GM23248 (cell line): Measurements from ENCODE around the gene FOXN1.

ENCODE experiments used
- EZH2 ChIP-seq: fragments of 200-600 bp; sonication (generic); IDR thresholded peaks from 2 replicates; pipeline ENCODE4 v1.6.1; 2018; ENCODE audit warnings: antibody characterized with exemption, mild to moderate bottlenecking; ENCODE audit not compliant: insufficient read depth, poor library complexity, severe bottlenecking
- EZH2phosphoT487 ChIP-seq: fragments of 200-600 bp; sonication (generic); IDR thresholded peaks from 2 replicates; pipeline ENCODE4 v1.6.1; 2018; ENCODE audit warnings: antibody characterized with exemption, moderate library complexity, mild to moderate bottlenecking, low read depth; ENCODE audit not compliant: insufficient read depth

DNA sequence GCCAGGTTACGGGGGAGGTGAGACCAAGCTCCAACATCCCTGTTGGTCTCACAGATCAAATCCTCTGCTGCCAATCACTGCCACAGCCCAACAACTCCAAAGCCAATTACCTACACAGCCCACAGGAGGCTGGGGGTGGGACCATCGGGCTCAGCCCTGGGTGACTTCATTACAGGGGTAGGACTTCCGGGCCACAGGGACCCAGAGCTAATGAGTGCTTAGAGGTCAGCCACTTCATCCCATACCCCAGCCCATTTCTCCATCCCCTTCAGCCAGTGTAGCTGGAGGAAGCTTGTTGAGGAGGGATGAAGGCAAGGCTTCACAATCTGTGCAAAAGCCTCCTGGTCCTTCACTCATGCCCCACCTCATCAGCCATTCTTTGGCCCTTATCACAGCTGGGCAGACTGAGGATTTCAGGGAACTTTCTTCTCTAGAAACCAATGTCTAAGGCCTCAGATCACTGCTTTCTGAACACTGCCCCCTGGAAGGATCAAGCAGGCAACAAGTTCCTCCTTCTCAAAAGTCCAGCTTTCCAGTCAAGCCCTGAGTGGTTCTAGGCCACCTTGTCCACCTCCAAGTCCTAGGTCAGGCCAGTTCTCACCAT is 5.8 kb downstream of the FOXN1 start:
- TF ChIP-seq EZH2 (no peak), EZH2phosphoT487 (no peak)
